Heart right ventricle (tissue), 16 donors: ENCODE measurements around the gene ATP2B3. TPM values are rescaled to one million over a fixed set of nuclear protein-coding genes. Genes with fewer than 3 reads are reported as not detected.
A peak's percentile ranks its signal among the peaks of the same experiment; 100 is the strongest.

Experiments used
- ATAC-seq, 8 donors: fragments of 200-7000 bp; cut with Tn5 transposase; one replicate each; pipeline ENCODE4 v1.9.1; 2020; ENCODE audit warnings: mild to moderate bottlenecking in 8 of 8, moderate library complexity in 8 of 8, moderate number of reproducible peaks in 1 of 8
- DNase-seq, 2 donors: peaks; one replicate each; pipeline ENCODE4 v3.0.0-alpha.2; 2020
- H3K27ac ChIP-seq, 10 donors: fragments of 200-600 bp; sonication (generic) in 2 of 10; one replicate each; pipeline versions ENCODE4 v1.5.0 to v1.8.0; 2020 to 2022; ENCODE audit warnings: mild to moderate bottlenecking in 3 of 10
- H3K27me3 ChIP-seq, 7 donors: fragments of 200-600 bp; one replicate each; pipeline ENCODE4 v1.8.0; 2021 to 2022; ENCODE audit warnings: mild to moderate bottlenecking in 2 of 7
- H3K36me3 ChIP-seq, 9 donors: fragments of 200-600 bp; sonication (generic) in 1 of 9; one replicate each; pipeline versions ENCODE4 v1.5.0 to v1.8.0; 2020 to 2022; ENCODE audit warnings: mild to moderate bottlenecking in 2 of 9
- H3K4me1 ChIP-seq, 9 donors: fragments of 200-600 bp; sonication (generic) in 1 of 9; one replicate each; pipeline versions ENCODE4 v1.5.0 to v1.8.0; 2020 to 2022; ENCODE audit warnings: mild to moderate bottlenecking in 4 of 9
- H3K4me3 ChIP-seq, 10 donors: fragments of 200-600 bp; sonication (generic) in 2 of 10; one replicate each; pipeline versions ENCODE4 v1.5.0 to v1.8.0; 2020 to 2022; ENCODE audit warnings: mild to moderate bottlenecking in 7 of 10, moderate library complexity in 2 of 10
- H3K9me3 ChIP-seq, 11 donors: fragments of 200-600 bp in 10 of 11; sonication (generic) in 2 of 11; one replicate each; pipeline versions ENCODE4 v1.5.0 to v1.8.0; 2013 to 2022; ENCODE audit warnings: mild to moderate bottlenecking in 2 of 11, control low read depth in 1 of 11, moderate library complexity in 1 of 11
- WGBS, 2 donors: extraction: QIAGEN DNeasy Blood & Tissue Kit; methylation state at CpG; one replicate each; pipeline ENCODE4 v1.1.7; 2013; ENCODE audit warnings: inconsistent platforms in 1 of 2; 5-methylcytosine and 5-hydroxymethylcytosine counted together
- intact Hi-C, 10 donors: fragments of 100-400 bp; cut with DNase I; formaldehyde crosslinking; loops; one replicate each; pipeline versions ENCODE4 v1.11.1 to v1.14.2; 2022
- polyA plus RNA-seq, 2 donors: library from polyadenylated mRNA; stranded (reverse); fragments of 200-250 nt; gene quantifications; one replicate each; pipeline ENCODE4 v1.2.3, GENCODE V29; 2013
- total RNA-seq, 10 donors: library from RNA; stranded (reverse); fragmentation: NEBNext Ultra II Directional in 3 of 10; extraction: Animal tissue kit (Norgen Biotek cat#: 25700) in 3 of 10; gene quantifications; one replicate each; pipeline versions ENCODE4 v1.2.1 to v1.2.4, GENCODE V29; 2021 to 2023
- TF ChIP-seq, protein P1 (sequence below), 9 donors: fragments of 200-600 bp; sonication (generic) in 2 of 9; IDR thresholded peaks; one replicate each; pipeline versions ENCODE4 v1.5.0 to v1.8.0; 2021 to 2022; ENCODE audit warnings: antibody characterized with exemption in 9 of 9, mild to moderate bottlenecking in 5 of 9, moderate library complexity in 1 of 9
- donor health status: Arrhythmogenic right ventricular cardiomyopathy.
- donor health status: ischemic (EF 13 %, LVEDD 7.1; RV severe dilation, severe dysfunction).
- donor health status: healthy with polysubstance abuse.
- donor health status: DM: no; HTN: yes; CAD: no.
- donor health status: DM: no; HTN: no; CAD: no.
- donor health status: ischemic (EF 25% LVEDD 6.9; RV normal size, moderate dysfunction).
- donor health status: ischemic (EF 25% LVEDD 5.7; RV mildly dilated, moderate dysfunction).
- donor health status: healthy.
- donor health status: DM: yes; HTN: yes; CAD: no.
- donor health status: Ischemic cardiomyopathy.
- donor health status: ischemic (EF 35%, LVEDD 5.7; RV mildly dilated, moderate dysfunction).
- donor health status: nonischemic (EF 11% LVEDD 7.7; RV severe dilation, severe dysfunction).
- donor health status: DM: yes; HTN: yes; CAD: no.
- donor health status: PGD.
- donor health status: ischemic (EF 29% LVEDD 5.4; RV normal size, mild dysfunction).
- donor health status: nonischemic (EF 23%, LVEDD 6.1; RV moderate dilation, normal function).

ATP2B3 gene
- total and polyA plus RNA-seq, 12 donors: not detected

DNA sequence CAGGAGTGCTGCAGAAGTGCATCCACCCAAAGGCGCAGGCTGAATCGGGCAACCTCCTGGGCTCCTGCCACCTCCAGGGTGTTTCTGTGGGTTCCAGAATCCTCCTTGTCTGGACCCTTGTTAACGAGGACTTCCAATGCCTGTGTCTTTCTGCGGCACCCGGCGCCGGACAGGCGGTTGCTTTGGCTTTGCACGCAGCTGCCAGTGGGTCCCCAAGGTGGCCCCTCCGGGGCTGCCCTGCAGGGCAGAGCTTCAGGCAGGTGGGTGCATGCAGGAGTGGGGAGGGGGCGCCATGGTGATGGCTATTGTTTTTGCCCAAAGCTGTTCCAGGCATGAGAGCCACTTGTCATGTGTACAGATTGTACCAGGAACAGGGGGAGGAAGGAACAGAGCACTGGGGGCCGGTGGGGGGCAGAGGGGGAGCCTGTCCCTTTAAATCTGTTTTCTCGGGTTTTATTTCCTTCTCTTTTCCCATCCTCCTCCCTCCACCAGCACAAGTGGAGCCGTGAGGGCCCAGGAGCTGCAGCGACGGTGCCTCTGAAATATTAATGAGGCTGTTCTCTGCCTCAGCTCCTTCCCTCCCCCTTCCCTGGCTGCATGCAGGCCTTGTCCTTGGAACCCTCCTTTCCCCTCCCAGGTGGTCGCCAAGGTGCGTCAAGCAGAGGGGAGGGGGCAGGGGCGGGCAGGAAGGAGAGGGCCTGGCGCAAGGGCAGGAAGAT is 13.1 kb downstream of the ATP2B3 start:
- H3K27ac ChIP-seq: no peak overlapping the region

DNA sequence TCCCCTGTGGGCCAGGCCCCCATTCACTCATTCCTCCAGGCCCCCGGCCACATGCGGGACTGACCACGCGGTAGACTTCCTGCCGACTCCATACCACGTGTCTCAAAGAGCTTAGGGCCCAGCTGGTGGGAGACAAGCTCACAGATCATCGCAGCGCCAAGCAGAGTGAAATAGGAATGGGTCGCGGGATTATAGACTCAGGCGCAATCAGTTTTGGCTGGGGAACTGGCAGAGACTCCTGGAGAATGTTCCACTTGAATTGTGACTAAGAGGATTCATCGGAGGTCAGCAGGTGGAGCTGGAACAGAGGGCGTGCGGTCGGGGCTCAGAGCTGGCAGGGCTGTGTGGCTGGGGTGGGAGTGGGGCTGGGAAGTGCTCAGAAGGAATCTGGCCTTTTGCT is 15.6 kb downstream of the ATP2B3 start:
- TF ChIP-seq, protein P1, sequence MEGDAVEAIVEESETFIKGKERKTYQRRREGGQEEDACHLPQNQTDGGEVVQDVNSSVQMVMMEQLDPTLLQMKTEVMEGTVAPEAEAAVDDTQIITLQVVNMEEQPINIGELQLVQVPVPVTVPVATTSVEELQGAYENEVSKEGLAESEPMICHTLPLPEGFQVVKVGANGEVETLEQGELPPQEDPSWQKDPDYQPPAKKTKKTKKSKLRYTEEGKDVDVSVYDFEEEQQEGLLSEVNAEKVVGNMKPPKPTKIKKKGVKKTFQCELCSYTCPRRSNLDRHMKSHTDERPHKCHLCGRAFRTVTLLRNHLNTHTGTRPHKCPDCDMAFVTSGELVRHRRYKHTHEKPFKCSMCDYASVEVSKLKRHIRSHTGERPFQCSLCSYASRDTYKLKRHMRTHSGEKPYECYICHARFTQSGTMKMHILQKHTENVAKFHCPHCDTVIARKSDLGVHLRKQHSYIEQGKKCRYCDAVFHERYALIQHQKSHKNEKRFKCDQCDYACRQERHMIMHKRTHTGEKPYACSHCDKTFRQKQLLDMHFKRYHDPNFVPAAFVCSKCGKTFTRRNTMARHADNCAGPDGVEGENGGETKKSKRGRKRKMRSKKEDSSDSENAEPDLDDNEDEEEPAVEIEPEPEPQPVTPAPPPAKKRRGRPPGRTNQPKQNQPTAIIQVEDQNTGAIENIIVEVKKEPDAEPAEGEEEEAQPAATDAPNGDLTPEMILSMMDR (IDR thresholded peaks at IDR 0.05): no peak
- Histone ChIP-seq H3K9me3 (no peaks in the 10 kb centered on the region), H3K27me3 (peaks cover 0 to 27% (median 0%) of the 10 kb centered on the region in 7 donors), H3K36me3 (no peaks in the 10 kb centered on the region), H3K4me3 (no peak overlapping the region), H3K4me1 (no peaks in the 10 kb centered on the region), H3K27ac (no peak overlapping the region)
- peak in 1 of 8 donors; percentile 5 for ATAC-seq
- 68 to 78% methylated on average over 15 of the region's 15 CpGs for WGBS, 2 donors
- no peak for DNase-seq
- intact Hi-C loops: loop anchor here in 1 of 10 donors (10.0 kb wide), 1 partner anchor 498 kb away; no protein-coding TSS in a partner anchor

More for the DNA sequence above, 13.1 kb downstream of the ATP2B3 start:
- Histone ChIP-seq H3K27me3 (peaks cover 0 to 45% (median 3%) of the 10 kb centered on the region in 7 donors), H3K4me1 (no peaks in the 10 kb centered on the region), H3K4me3 (no peak overlapping the region), H3K36me3 (no peaks in the 10 kb centered on the region), H3K9me3 (no peaks in the 10 kb centered on the region)
- TF ChIP-seq, protein P1 (IDR thresholded peaks at IDR 0.05): no peak
- DNase-seq: no peak
- ATAC-seq: no peak
- WGBS, 2 donors: 70 to 81% methylated on average over 16 to 19 of the region's 20 CpGs
- intact Hi-C loops: loop anchor here in 1 of 10 donors (10.0 kb wide), 1 partner anchor 496 kb away; no protein-coding TSS in a partner anchor

DNA sequence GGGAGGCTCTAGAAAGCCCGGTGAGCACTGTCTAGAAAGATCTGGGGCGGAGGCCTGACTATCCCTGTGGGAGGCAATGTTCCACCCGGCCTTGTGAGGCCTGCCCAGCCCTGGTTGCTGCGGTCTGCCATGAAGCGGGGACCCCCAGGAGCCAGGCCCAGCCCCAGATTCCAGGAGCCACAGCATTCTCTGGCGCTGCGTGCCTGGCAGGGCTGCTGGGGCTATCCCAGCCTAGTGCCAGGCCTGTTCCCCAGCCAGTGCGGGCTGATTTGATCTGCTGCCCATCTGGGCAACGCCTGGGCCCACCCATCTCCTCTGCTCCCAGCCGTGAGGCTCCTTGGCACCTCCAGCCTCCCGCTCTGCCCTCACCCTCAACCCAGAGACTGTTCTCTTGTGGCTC is 19.6 kb downstream of the ATP2B3 start:
- Histone ChIP-seq H3K27me3 (peaks cover 0 to 39% (median 0%) of the 10 kb centered on the region in 7 donors), H3K4me3 (no peak overlapping the region), H3K4me1 (no peaks in the 10 kb centered on the region), H3K36me3 (no peaks in the 10 kb centered on the region), H3K27ac (no peak overlapping the region), H3K9me3 (no peaks in the 10 kb centered on the region)
- DNase-seq (no peak), ATAC-seq (no peak)
- WGBS, 2 donors: 80 to 83% methylated on average over 6 to 11 of the region's 11 CpGs
- TF ChIP-seq, protein P1 (IDR thresholded peaks at IDR 0.05): no peak
- intact Hi-C loops: loop anchor here in 4 of 10 donors (5.0 to 10.0 kb wide), 2 partner anchors 130 to 502 kb away; no protein-coding TSS in a partner anchor

DNA sequence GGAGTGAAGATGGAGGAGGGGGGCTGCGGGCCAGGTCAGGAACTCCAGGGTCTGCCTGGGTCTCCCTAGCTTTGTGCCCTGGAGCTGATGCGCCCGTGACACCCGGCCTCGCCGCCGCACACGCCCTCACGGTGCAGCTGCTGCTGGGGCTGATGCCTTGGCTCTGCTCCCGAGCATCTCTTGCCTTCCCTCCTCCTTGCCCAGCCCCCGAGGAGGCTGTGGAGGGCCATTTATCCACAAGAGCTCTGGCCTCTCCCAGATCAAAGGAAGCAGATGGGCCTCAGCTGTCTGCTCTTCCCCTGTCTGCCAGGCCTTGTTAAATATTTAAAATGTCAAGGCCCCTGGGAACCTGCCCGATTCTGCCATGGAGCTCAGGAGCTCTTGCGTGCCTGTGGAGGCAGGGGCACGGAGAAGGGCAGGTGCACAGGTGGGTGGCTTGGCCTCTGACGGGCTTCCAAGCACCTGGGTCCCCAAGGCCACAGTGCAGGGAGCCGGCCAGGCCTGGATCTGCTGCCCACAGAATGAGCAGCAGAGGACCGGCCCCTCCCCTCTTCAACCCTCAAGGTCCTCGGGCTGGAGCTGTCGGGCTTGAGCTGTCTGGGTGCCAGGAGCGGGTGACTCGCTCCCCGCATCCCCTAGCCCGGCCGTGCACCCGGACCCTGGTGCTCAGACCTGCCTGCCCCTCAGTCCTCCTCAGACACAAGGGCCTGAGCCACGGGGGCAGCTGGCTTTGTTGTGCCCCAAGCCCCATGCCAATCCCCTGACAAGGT is 20.3 kb downstream of the ATP2B3 start:
- TF ChIP-seq, protein P1 (IDR thresholded peaks at IDR 0.05): no peak
- intact Hi-C loops: loop anchor here in 4 of 10 donors (5.0 to 10.0 kb wide), 2 partner anchors 130 to 503 kb away; no protein-coding TSS in a partner anchor
- 79 to 84% methylated on average over 25 to 26 of the region's 26 CpGs for whole genome bisulfite sequencing, 2 donors

More for the DNA sequence above, 20.3 kb downstream of the ATP2B3 start:
- DNase-seq (no peak), ATAC-seq (no peak)
- Histone ChIP-seq H3K4me1 (no peaks in the 10 kb centered on the region), H3K27ac (no peak overlapping the region), H3K9me3 (no peaks in the 10 kb centered on the region), H3K27me3 (peaks cover 0 to 36% (median 0%) of the 10 kb centered on the region in 7 donors), H3K4me3 (no peak overlapping the region), H3K36me3 (no peaks in the 10 kb centered on the region)
